ENCODE results near the gene MAML1. TPM values are rescaled to one million over a fixed set of nuclear protein-coding genes. Genes with fewer than 3 reads are reported as not detected.
A peak's percentile ranks its signal among the peaks of the same experiment; 100 is the strongest.

The MAML1 gene
- total RNA-seq, 1 donor from 2014 or later: 11.8 TPM

DNA sequence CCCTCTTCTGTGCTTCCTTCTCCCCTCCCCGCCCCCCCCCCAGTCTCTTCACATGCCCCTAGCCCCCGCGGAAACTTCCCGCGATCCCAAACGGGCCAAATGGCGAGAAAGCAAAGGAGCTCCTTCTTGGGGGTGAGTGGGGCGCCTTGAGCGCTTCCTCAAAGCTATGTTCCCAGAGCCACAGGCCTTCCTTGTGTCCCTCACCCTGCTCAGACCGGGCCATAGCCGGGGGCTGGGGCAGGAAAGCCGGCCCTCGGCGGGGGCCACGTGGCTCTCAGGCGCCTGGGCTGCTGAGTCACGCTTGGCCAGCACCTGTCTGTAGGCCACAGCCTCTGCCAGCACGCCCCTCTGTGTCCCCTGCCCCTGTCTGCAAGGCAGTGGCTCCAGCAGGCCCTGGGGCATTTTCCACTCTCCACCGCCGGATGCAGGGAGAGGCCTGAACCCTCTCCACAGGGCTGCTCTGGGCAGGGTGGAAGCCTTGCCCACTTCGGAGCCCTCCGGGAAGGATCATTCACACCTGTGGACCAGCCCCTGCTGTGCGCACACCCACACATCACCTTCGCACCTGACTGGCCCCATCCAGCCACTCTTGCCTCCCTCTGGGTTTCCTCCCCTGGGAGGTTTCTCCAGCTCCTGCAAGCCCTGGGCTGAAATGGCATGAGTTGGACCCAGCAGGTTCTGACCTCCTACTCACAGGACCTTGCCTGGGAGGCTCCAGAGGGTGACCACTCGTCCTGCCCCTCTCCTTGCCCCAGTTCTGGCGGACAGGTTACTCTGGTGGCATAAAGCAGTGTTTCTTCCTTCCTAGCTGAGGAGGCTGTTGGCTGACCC is 86.9 kb downstream of the MAML1 start:
- peak overlapping the region; percentile 84 for H3K4me3 ChIP-seq (ENCODE audit: low read depth, low read length)
- no peak for DNase-seq (ENCODE audit: low read depth)
- TF ChIP-seq, protein P1, sequence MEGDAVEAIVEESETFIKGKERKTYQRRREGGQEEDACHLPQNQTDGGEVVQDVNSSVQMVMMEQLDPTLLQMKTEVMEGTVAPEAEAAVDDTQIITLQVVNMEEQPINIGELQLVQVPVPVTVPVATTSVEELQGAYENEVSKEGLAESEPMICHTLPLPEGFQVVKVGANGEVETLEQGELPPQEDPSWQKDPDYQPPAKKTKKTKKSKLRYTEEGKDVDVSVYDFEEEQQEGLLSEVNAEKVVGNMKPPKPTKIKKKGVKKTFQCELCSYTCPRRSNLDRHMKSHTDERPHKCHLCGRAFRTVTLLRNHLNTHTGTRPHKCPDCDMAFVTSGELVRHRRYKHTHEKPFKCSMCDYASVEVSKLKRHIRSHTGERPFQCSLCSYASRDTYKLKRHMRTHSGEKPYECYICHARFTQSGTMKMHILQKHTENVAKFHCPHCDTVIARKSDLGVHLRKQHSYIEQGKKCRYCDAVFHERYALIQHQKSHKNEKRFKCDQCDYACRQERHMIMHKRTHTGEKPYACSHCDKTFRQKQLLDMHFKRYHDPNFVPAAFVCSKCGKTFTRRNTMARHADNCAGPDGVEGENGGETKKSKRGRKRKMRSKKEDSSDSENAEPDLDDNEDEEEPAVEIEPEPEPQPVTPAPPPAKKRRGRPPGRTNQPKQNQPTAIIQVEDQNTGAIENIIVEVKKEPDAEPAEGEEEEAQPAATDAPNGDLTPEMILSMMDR (conservative IDR thresholded peaks at IDR 0.05; ENCODE audit: low read depth, low read length): no peak

DNA sequence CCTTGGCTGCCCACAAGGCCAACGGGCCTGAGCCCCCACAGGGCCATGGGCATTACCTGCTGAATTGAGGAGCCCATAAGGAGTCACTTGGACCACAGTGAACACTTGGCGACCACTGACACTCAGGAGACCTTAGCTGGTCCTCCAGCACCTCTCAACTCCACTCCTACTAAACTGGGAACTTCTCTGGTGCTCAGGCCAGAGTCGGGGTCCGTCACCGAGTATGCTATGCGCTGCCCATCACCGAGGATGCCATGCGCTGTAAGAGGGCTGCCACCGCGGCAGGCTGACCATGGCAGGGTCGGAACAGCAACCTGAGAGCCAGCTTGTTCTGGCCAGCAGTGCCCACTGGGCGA is 87.5 kb downstream of the MAML1 start:
- peak overlapping the region; percentile 84 for H3K4me3 ChIP-seq (ENCODE audit: low read depth, low read length)
- TF ChIP-seq, protein P1 (conservative IDR thresholded peaks at IDR 0.05; ENCODE audit: low read depth, low read length): no peak
- DNase-seq (ENCODE audit: low read depth): no peak

DNA sequence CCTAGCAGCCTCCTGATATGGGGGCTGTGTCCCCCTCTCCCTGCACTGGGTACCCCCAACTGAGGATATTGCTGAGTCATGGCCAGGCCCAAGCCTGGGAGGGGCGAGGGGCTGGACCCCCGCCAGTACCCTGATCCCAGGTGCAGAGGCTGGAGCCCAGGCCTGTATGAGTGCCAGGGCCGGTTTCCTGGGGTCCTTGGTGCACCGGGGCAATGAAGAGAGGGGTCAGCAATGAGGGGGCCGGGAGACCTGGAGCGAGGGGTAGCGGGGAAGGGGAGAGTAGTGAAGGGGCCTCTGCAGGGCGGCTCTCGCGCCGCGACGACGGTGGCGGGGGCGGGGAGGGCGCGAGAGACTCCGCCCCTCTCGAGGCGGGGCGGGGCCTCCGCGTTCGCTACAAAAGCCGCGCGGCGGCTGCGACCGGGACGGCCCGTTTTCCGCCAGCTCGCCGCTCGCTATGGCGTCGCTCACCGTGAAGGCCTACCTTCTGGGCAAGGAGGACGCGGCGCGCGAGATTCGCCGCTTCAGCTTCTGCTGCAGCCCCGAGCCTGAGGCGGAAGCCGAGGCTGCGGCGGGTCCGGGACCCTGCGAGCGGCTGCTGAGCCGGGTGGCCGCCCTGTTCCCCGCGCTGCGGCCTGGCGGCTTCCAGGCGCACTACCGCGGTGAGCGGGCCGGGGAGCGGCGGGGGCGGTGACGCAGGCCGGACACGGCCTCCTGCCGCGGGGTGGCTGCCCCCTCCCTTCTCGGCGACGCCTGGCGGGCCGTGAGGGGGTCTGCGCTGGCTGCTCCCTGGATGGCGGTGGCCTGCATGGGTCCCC is 88.1 kb downstream of the MAML1 start, which contains the start of gene SQSTM1:
Gene SQSTM1 (plus strand): TSS at position 423 of the 815 bp plus-strand sequence. CDS start 32 bp downstream, at position 455.
- H3K4me3 ChIP-seq (ENCODE audit: low read depth, low read length): peak within 1 kb of the TSS; percentile 84
- DNase-seq (ENCODE audit: low read depth): no peak
- TF ChIP-seq, protein P1 (conservative IDR thresholded peaks at IDR 0.05; ENCODE audit: low read depth, low read length): no peak

DNA sequence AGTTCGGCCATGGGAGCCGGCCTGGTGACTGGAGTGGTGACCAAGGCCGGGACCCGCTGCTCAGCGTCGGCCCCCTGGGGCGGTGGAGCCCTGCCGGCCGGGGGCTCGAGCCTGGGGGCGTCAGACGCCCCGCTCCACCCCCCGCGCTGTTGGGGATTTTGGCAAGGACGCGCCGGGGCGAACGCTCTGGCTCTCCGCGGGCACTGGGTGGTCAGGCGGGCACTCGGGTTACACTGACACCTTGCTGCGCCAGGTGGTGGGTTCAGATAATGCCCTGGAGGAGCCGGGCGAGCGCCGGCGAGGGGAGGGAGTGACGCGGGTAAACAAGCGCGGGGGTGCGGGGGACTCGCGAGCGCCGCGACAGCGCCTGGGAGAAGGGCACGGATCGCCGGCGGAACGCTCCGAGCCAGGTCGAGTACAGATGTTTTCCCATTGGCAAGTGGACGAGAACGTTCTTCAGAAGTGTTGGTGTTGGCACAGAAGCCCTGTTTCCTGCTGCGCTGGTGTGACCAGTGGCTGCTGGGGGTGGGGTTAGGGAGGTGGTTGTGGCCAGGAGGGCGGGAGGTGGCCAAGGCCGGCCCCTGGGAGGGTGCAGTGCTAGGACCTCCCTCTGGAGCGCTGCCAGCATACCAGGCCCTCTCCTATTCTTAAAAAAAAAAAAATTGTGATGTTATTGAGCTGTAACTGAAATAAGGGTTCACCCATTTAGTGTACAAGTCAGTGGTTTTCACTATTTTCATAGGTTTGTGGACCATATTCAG is 88.9 kb downstream of the MAML1 start:
- H3K4me3 ChIP-seq (ENCODE audit: low read depth, low read length): peak overlapping the region; percentile 84
- TF ChIP-seq, protein P1 (conservative IDR thresholded peaks at IDR 0.05; ENCODE audit: low read depth, low read length): no peak
- no peak for DNase-seq (ENCODE audit: low read depth)

DNA sequence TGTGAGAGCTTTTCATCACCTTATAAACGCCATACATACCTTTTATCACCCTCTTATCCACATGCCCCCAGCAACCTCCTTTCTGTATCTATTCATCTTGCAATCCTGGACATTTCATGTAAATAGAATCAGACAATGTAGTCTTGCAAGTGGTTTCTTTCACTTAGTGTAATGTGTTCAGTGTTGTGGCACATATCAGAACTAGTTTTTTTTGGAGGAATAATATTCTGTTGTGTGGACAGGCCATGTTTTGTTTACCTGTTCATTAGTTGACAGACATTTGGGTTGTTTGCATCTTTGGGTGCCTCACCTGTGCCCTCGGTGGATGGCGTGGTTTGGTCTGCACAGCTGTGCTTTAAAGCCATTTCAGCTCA is 89.4 kb downstream of the MAML1 start:
- DNase-seq (ENCODE audit: low read depth): no peak
- peak overlapping the region; percentile 84 for H3K4me3 ChIP-seq (ENCODE audit: low read depth, low read length)

DNA sequence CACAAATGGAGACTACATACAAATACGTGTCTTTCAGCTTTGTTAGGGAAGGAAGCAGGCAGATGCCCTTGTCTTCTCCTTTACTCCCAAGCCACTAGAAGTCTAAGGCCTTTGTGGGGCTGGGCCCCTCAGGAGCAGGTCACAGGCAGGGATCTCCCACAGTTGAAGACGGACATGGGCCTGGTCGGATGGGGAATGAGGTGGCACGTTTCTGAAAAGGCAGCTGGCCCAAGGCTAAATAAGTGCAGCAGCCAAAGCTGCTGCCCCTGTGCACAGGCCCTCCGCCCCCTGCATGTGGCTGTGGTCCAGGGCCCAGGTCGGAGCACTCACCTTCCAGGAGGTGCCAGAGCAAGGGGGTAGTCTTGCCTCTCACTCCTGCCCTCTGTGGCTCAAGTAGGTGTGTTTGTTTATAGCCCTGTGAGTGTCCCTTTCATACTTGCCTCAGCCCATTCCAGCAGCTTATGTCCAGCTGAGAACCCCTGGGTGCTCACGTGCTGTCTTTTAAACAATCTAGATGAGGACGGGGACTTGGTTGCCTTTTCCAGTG is 89.9 kb downstream of the MAML1 start:
- H3K4me3 ChIP-seq (ENCODE audit: low read depth, low read length): peak overlapping the region; percentile 84
- DNase-seq (ENCODE audit: low read depth): no peak
- TF ChIP-seq, protein P1 (conservative IDR thresholded peaks at IDR 0.05; ENCODE audit: low read depth, low read length): peak; percentile 15

More for the DNA sequence above, 89.4 kb downstream of the MAML1 start:
- TF ChIP-seq, protein P1 (conservative IDR thresholded peaks at IDR 0.05; ENCODE audit: low read depth, low read length): no peak

Measured in epithelial cell of proximal tubule (primary cell).